Bronchial epithelial cell (primary cell): ENCODE results near the gene SYNE1. TPM values are rescaled to one million over a fixed set of nuclear protein-coding genes. Genes with fewer than 3 reads are reported as not detected.
"Not testable (repeated sequence)": the region's sequence is repeated elsewhere in the genome, so short reads cannot be mapped to it uniquely, and the experiment has no call there.

Experiments used
- DNase-seq: peaks from one replicate; pipeline ENCODE4 v3.0.0-alpha.2; 2010; ENCODE audit warnings: low read depth
- FAIRE-seq: peaks from 2 replicates; lab custom pipeline; 2011; peaks lifted over from hg19 to GRCh38; lab: Jason Lieb, UNC
- H3K27me3 ChIP-seq: 2 replicates; pipeline ENCODE4 v1.5.1; 2011; ENCODE audit warnings: low read length; ENCODE audit not compliant: control insufficient read depth, insufficient read depth
- H3K36me3 ChIP-seq: 2 replicates; pipeline ENCODE4 v1.5.1; 2011; ENCODE audit warnings: low read length; ENCODE audit not compliant: control insufficient read depth, insufficient read depth
- H3K4me3 ChIP-seq: 2 replicates; pipeline ENCODE4 v1.5.1; 2011; ENCODE audit warnings: mild to moderate bottlenecking, low read depth, low read length, control low read depth
- CTCF ChIP-seq: IDR thresholded peaks from 2 replicates; pipeline ENCODE4 v1.5.1; 2011; ENCODE audit warnings: mild to moderate bottlenecking, moderate library complexity, low read length, control low read depth, inconsistent platforms; ENCODE audit not compliant: insufficient read depth, severe bottlenecking
- total RNA-seq: library from RNA; depleted of rRNA; stranded (reverse); fragments of >200 nt; gene quantifications from 2 replicates; pipeline ENCODE4 v1.2.1, GENCODE V29; 2014

The SYNE1 gene
- total RNA-seq, 1 donor from 2014 or later, result 15.8 TPM

GRCh38 chr6:152571943-152572337 is 65.2 kb downstream of the SYNE1 start:
- Histone ChIP-seq H3K36me3 (no peaks in the 10 kb centered on the region), H3K4me3 (no peak overlapping the region), H3K27me3 (no peaks in the 10 kb centered on the region)
- no peak for DNase-seq
- no peak for TF ChIP-seq CTCF
- no peak for FAIRE-seq

- FAIRE-seq (no peak), DNase-seq (no peak)
- no peaks in the 10 kb centered on the region for H3K27me3 ChIP-seq
- H3K36me3 ChIP-seq, result no peaks in the 10 kb centered on the region
- no peak for TF ChIP-seq CTCF
- H3K4me3 ChIP-seq, result no peak overlapping the region
Measured at GRCh38 chr6:152571089-152571488, 66.1 kb downstream of the SYNE1 start.

- H3K27me3 ChIP-seq, result no peaks in the 10 kb centered on the region
- DNase-seq, result no peak
- no peak overlapping the region for H3K4me3 ChIP-seq
- TF ChIP-seq CTCF, result no peak
- no peak for FAIRE-seq
- no peaks in the 10 kb centered on the region for H3K36me3 ChIP-seq
Measured at GRCh38 chr6:152566103-152566875, 70.9 kb downstream of the SYNE1 start.

- no peak overlapping the region for H3K4me3 ChIP-seq
- DNase-seq, result no peak
- no peak for FAIRE-seq
- no peaks in the 10 kb centered on the region for H3K36me3 ChIP-seq
- no peaks in the 10 kb centered on the region for H3K27me3 ChIP-seq
- no peak for TF ChIP-seq CTCF
Measured at GRCh38 chr6:152563177-152563576, 74.0 kb downstream of the SYNE1 start.

GRCh38 chr6:152558798-152559197 is 78.4 kb downstream of the SYNE1 start:
- H3K27me3 ChIP-seq, FAIRE-seq, DNase-seq, H3K4me3 ChIP-seq, H3K36me3 ChIP-seq: not testable (repeated sequence)

GRCh38 chr6:152557502-152557901 is 79.7 kb downstream of the SYNE1 start:
- TF ChIP-seq CTCF, result no peak
- DNase-seq, result no peak
- Histone ChIP-seq H3K36me3 (no peaks in the 10 kb centered on the region), H3K4me3 (no peak overlapping the region), H3K27me3 (no peaks in the 10 kb centered on the region)
- no peak for FAIRE-seq
